K562 (cell line): ENCODE results near the gene LCN15. TPM values are rescaled to one million over a fixed set of nuclear protein-coding genes. Genes with fewer than 3 reads are reported as not detected.

Experiments
- ATAC-seq: fragments of 200-7000 bp; cut with Tn5 transposase; 3 replicates; pipeline ENCODE4 v1.9.1; 2020; ENCODE audit warnings: moderate library complexity
- BruUV-seq: library from RNA; stranded (reverse); fragments of 400-500 nt; replicated peaks from 2 replicates; lab custom pipeline; 2021; lab: Mats Ljungman, UMichigan
- CTCF ChIA-PET: fragments of 300-600 bp; formaldehyde crosslinking; extraction: SDS; loops from one replicate; lab custom pipeline; 2021; ENCODE audit warnings: low intra/inter-chr PET ratio; lab: Yijun Ruan, JAX
- POLR2A ChIA-PET: fragments of 300-600, 350-650 bp; sonication (Branson Sonifier 250); formaldehyde crosslinking; extraction: SDS; loops from one replicate; lab custom pipeline; 2021; ENCODE audit warnings: antibody characterized with exemption, inconsistent platforms; lab: Yijun Ruan, JAX
- DNase-seq, 4 experiments: peaks; one replicate each; pipeline versions ENCODE4 v3.0.0 to v3.0.0-alpha.2; 2011 to 2018; ENCODE audit warnings: low spot score in 3 of 4, mixed read lengths in 3 of 4; ENCODE audit errors: extremely low read depth in 1 of 4
- FAIRE-seq: peaks from 2 replicates; lab custom pipeline; 2011; peaks lifted over from hg19 to GRCh38; lab: Jason Lieb, UNC
- H2AFZ ChIP-seq: 2 replicates; pipeline ENCODE4 v1.6.0; 2011; ENCODE audit warnings: low read depth, low read length, control low read depth, inconsistent platforms
- H3K27ac ChIP-seq: fragments of 200-600 bp; 3 replicates; pipeline ENCODE4 v1.8.0; 2011; ENCODE audit warnings: low read depth, mild to moderate bottlenecking, control low read depth, inconsistent platforms, low read length, moderate library complexity, mixed read lengths; ENCODE audit errors: extremely low read depth
- H3K27me3 ChIP-seq, 2 experiments: fragments of 300-600 bp in 1 of 2; 2 replicates in 1 of 2; 3 replicates in 1 of 2; pipeline versions ENCODE4 v1.6.0 to v1.8.0; 2011; ENCODE audit warnings: inconsistent platforms in 2 of 2, low read length in 2 of 2, mild to moderate bottlenecking in 1 of 2, mixed read lengths in 1 of 2, moderate library complexity in 1 of 2; ENCODE audit not compliant: control insufficient read depth in 2 of 2, insufficient read depth in 2 of 2
- H3K36me3 ChIP-seq: fragments of 300-600 bp; 3 replicates; pipeline ENCODE4 v1.8.0; 2011; ENCODE audit warnings: mild to moderate bottlenecking, low read length, inconsistent platforms; ENCODE audit not compliant: control insufficient read depth, insufficient read depth
- H3K4me1 ChIP-seq, 2 experiments: fragments of 200-600 bp in 1 of 2; replicated peaks in 1 of 2; 2 replicates in 1 of 2; 3 replicates in 1 of 2; pipeline versions ENCODE4 v1.5.1 to v1.8.0; 2011; ENCODE audit warnings: inconsistent platforms in 2 of 2, low read length in 2 of 2, mild to moderate bottlenecking in 1 of 2, mixed read lengths in 1 of 2, moderate library complexity in 1 of 2; ENCODE audit not compliant: control insufficient read depth in 2 of 2, insufficient read depth in 2 of 2
- H3K4me2 ChIP-seq: 2 replicates; pipeline ENCODE4 v1.6.1; 2011; ENCODE audit warnings: low read length, control low read depth, inconsistent platforms, mixed read lengths; ENCODE audit not compliant: insufficient read depth
- H3K4me3 ChIP-seq: fragments of 200-600 bp; sonication (generic), shearing (Covaris generic); 2 replicates; pipeline ENCODE4 v1.5.1; 2016; ENCODE audit warnings: control low read depth, inconsistent platforms
- H3K79me2 ChIP-seq: fragments of 200-600 bp; 3 replicates; pipeline ENCODE4 v1.8.0; 2011; ENCODE audit warnings: low read length, inconsistent platforms; ENCODE audit not compliant: control insufficient read depth, insufficient read depth
- H3K9ac ChIP-seq, 2 experiments: 2 replicates each; pipeline versions ENCODE4 v1.6.0 to v1.6.1; 2011; ENCODE audit warnings: low read depth in 2 of 2, low read length in 2 of 2, control low read depth in 1 of 2, inconsistent platforms in 1 of 2, mild to moderate bottlenecking in 1 of 2, mixed read lengths in 1 of 2; ENCODE audit not compliant: insufficient read depth in 1 of 2
- H3K9me1 ChIP-seq: one replicate; pipeline ENCODE4 v1.6.0; 2011; ENCODE audit warnings: inconsistent platforms, mild to moderate bottlenecking, low read length, moderate library complexity; ENCODE audit not compliant: control insufficient read depth, insufficient read depth
- H3K9me3 ChIP-seq: replicated peaks from 2 replicates; pipeline ENCODE4 v1.5.1; 2011; ENCODE audit warnings: low read depth, low read length, inconsistent platforms; ENCODE audit not compliant: control insufficient read depth, insufficient read depth
- H4K20me1 ChIP-seq: replicated peaks from 2 replicates; pipeline ENCODE4 v1.6.1; 2011; ENCODE audit warnings: low read length, inconsistent platforms, mixed read lengths; ENCODE audit not compliant: control insufficient read depth, insufficient read depth
- ATF2 ChIP-seq: sonication (generic); formaldehyde crosslinking; IDR thresholded peaks from 2 replicates; pipeline ENCODE4 v1.8.1; 2022; ENCODE audit warnings: missing genetic modification reagents
- CREB5 ChIP-seq: fragments of 250-450 bp; sonication (Bioruptor Pico); IDR thresholded peaks from 2 replicates; pipeline ENCODE4 v1.5.0; 2020; ENCODE audit warnings: mild to moderate bottlenecking
- HNRNPL ChIP-seq: fragments of 200-400 bp; formaldehyde crosslinking; IDR thresholded peaks from 2 replicates; pipeline ENCODE4 v1.6.1; 2017; ENCODE audit warnings: low read depth, mild to moderate bottlenecking, low read length
- NRF1 ChIP-seq, 2 experiments: fragments of 450-650 bp; IDR thresholded peaks in 1 of 2; conservative IDR thresholded peaks in 1 of 2; 2 replicates each; pipeline ENCODE4 v1.6.1; 2014; ENCODE audit warnings: mild to moderate bottlenecking in 2 of 2
- PKNOX1 ChIP-seq: fragments of 450-650 bp; IDR thresholded peaks from 2 replicates; pipeline ENCODE4 v1.6.1; 2016
- SFPQ ChIP-seq: fragments of 200-400 bp; formaldehyde crosslinking; IDR thresholded peaks from 2 replicates; pipeline ENCODE4 v1.6.1; 2017; ENCODE audit warnings: mild to moderate bottlenecking, low read depth, low read length, moderate library complexity
- ZFX ChIP-seq: sonication (generic); formaldehyde crosslinking; IDR thresholded peaks from 2 replicates; pipeline ENCODE4 v1.8.0; 2022; ENCODE audit warnings: mild to moderate bottlenecking, missing genetic modification reagents, moderate library complexity
- ZNF311 ChIP-seq: fragments of 250-450 bp; sonication (Bioruptor Pico); IDR thresholded peaks from 2 replicates; pipeline ENCODE4 v1.4.0; 2020; ENCODE audit warnings: mild to moderate bottlenecking, moderate library complexity
- WGBS: fragments of 100-300 bp; shearing (Covaris generic); methylation state at CpG from one replicate; pipeline ENCODE4 v1.1.6; 2016; ENCODE audit warnings: low coverage, mixed read lengths; ENCODE audit not compliant: insufficient coverage; ENCODE audit errors: missing lambda C conversion rate; 5-methylcytosine and 5-hydroxymethylcytosine counted together
- in situ Hi-C: fragments of 300-500 bp; cut with MboI; formaldehyde crosslinking; loops from 4 replicates; pipeline ENCODE4 v1.15.0; 2018; ENCODE audit warnings: inconsistent platforms, mixed read lengths
- intact Hi-C: fragments of 100-400 bp; cut with micrococcal nuclease; formaldehyde crosslinking; loops from 2 replicates; pipeline ENCODE4 v1.14.2; 2022
- polyA plus RNA-seq, 8 experiments: library from polyadenylated mRNA; depleted of rRNA in 4 of 8; stranded (reverse) in 5 of 8; unstranded in 3 of 8; fragments of >200 nt; fragmentation: Nextera tagmentation in 2 of 8; fragmentation: Illumina TruSeq in 1 of 8; extraction: Ambion mirVana in 2 of 8; extraction: Trizol in 1 of 8; gene quantifications; 2 replicates each; pipeline versions ENCODE4 v1.2.1 to v1.2.3, GENCODE V29; 2011 to 2014; ENCODE audit warnings: inconsistent platforms in 1 of 8, missing spikeins in 1 of 8
- total RNA-seq, 7 experiments: library from RNA; depleted of rRNA in 6 of 7; stranded (reverse); fragments of >200 nt in 6 of 7; fragmentation: Illumina TruSeq in 2 of 7; extraction: Trizol in 2 of 7; gene quantifications; 2 replicates each; pipeline versions ENCODE4 v1.2.1 to v1.2.3, GENCODE V29; 2011 to 2021; ENCODE audit warnings: low replicate concordance in 1 of 7

Gene LCN15
- total and polyA plus RNA-seq, 9 of the 15 experiments (the other 6 are each of a cell fraction or from before 2014, with no cell fraction given): 0.66 TPM; not detected in 8

GRCh38 chr9:136747161-136748060 is 16.9 kb downstream of the LCN15 start (continued):
- no peak for TF ChIP-seq PKNOX1

- Histone ChIP-seq H3K9ac (no peak overlapping the region), H3K36me3 (no peaks in the 10 kb centered on the region), H3K4me3 (no peak overlapping the region), H3K4me2 (no peak overlapping the region), H2AFZ (no peak overlapping the region), H3K27me3 (no peaks in the 10 kb centered on the region), H3K9me1 (no peaks in the 10 kb centered on the region), H3K9me3 (0 out of 2 replicates have a peak, but pooled peaks cover 3% of the 10 kb centered on the region), H3K27ac (no peak overlapping the region), H3K4me1 (peaks cover 10 to 78% of the 10 kb centered on the region in 2 experiments), H4K20me1 (no peaks in the 10 kb centered on the region), H3K79me2 (no peaks in the 10 kb centered on the region)
- CTCF ChIA-PET: no interaction called here
- WGBS: 83% methylated on average over 11 of the region's 18 CpGs
- TF ChIP-seq HNRNPL: peak; percentile 13; the same call in 1 of the 2 replicates
- TF ChIP-seq NRF1 (conservative IDR thresholded peaks at IDR 0.05 in 1 of 2, IDR thresholded peaks at IDR 0.05 in 1 of 2): no peak
- no peak for TF ChIP-seq ZNF311 (CRISPR knock-in tag)
- no peak for TF ChIP-seq CREB5 (CRISPR knock-in tag)
- TF ChIP-seq ATF2: no peak
- TF ChIP-seq SFPQ: no peak
- no peak for TF ChIP-seq ZFX (CRISPR knock-in tag)
- intact Hi-C loops (no loop called here), in situ Hi-C loops (no loop called here)
- FAIRE-seq (no peak), DNase-seq (no peak), ATAC-seq (no peak)
- POLR2A ChIA-PET: interaction anchor here (1.3 to 2.0 kb wide), 2 partner anchors 12 to 17 kb away, joined by 3 to 10 read pairs; no protein-coding TSS in a partner anchor
- no TSS peak for BruUV-seq
These were observed 17.7 kb downstream of the LCN15 start for GRCh38 chr9:136746621-136747020.
